ENCODE results near the gene KIF22. TPM values are rescaled to one million over a fixed set of nuclear protein-coding genes. Genes with fewer than 3 reads are reported as not detected.
A peak's percentile ranks its signal among the peaks of the same experiment; 100 is the strongest.

KIF22 gene
- total and polyA plus RNA-seq, 9 of the 15 experiments (the other 6 are each of a cell fraction or from before 2014, with no cell fraction given) = 8.7 to 232 (median 131) TPM

- TF ChIP-seq ZBTB34 (CRISPR knock-in tag; IDR thresholded peaks at IDR 0.05) = no peak
- 0 out of 2 replicates have a peak, but pooled peaks have one; percentile 12 for TF ChIP-seq ZNF316 (IDR thresholded peaks at IDR 0.05)
- TF ChIP-seq NFATC3 (IDR thresholded peaks at IDR 0.05) = no peak
- no peak for TF ChIP-seq EP300 (IDR thresholded peaks at IDR 0.05; ENCODE audit: low read length)
- TF ChIP-seq ARID1B (IDR thresholded peaks at IDR 0.05) = peak; percentile 50
- no peak for TF ChIP-seq SMAD2 (IDR thresholded peaks at IDR 0.05; ENCODE audit: low read depth, low read length)
- TF ChIP-seq, protein P1, sequence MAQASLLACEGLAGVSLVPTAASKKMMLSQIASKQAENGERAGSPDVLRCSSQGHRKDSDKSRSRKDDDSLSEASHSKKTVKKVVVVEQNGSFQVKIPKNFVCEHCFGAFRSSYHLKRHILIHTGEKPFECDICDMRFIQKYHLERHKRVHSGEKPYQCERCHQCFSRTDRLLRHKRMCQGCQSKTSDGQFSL (CRISPR knock-in tag; IDR thresholded peaks at IDR 0.05) = no peak
- TF ChIP-seq, protein P1 (tag; IDR thresholded peaks at IDR 0.05) = no peak
- no peak for TF ChIP-seq NFIC (IDR thresholded peaks at IDR 0.05)
- TF ChIP-seq KAT2B (IDR thresholded peaks at IDR 0.05; ENCODE audit: low read depth, low read length) = no peak
- no peak for TF ChIP-seq ZNF75A (CRISPR knock-in tag; IDR thresholded peaks at IDR 0.05)
- no peak for TF ChIP-seq GTF2A2 (tag; IDR thresholded peaks at IDR 0.05)
- TF ChIP-seq, protein P2, sequence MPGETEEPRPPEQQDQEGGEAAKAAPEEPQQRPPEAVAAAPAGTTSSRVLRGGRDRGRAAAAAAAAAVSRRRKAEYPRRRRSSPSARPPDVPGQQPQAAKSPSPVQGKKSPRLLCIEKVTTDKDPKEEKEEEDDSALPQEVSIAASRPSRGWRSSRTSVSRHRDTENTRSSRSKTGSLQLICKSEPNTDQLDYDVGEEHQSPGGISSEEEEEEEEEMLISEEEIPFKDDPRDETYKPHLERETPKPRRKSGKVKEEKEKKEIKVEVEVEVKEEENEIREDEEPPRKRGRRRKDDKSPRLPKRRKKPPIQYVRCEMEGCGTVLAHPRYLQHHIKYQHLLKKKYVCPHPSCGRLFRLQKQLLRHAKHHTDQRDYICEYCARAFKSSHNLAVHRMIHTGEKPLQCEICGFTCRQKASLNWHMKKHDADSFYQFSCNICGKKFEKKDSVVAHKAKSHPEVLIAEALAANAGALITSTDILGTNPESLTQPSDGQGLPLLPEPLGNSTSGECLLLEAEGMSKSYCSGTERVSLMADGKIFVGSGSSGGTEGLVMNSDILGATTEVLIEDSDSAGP (CRISPR knock-in tag; IDR thresholded peaks at IDR 0.05) = no peak
- TF ChIP-seq L3MBTL2 (IDR thresholded peaks at IDR 0.05) = no peak
- TF ChIP-seq PCBP2 (IDR thresholded peaks at IDR 0.05; ENCODE audit: low read depth, low read length, poor library complexity, severe bottlenecking) = no peak
- TF ChIP-seq TAF1 (IDR thresholded peaks at IDR 0.05; ENCODE audit: control insufficient read depth, extremely low read depth, insufficient read depth, low read length, severe bottlenecking) = no peak
- TF ChIP-seq CREB3L1 (IDR thresholded peaks at IDR 0.05; ENCODE audit: borderline replicate concordance, low read depth) = no peak
- no peak for TF ChIP-seq LCOR (CRISPR knock-in tag; IDR thresholded peaks at IDR 0.05)
- TF ChIP-seq PATZ1 (CRISPR knock-in tag; IDR thresholded peaks at IDR 0.05; ENCODE audit: borderline replicate concordance) = no peak
- TF ChIP-seq NR2C1 (IDR thresholded peaks at IDR 0.05) = no peak
- no peak for TF ChIP-seq NR2C1 (tag; IDR thresholded peaks at IDR 0.05)
These were observed 1.6 kb downstream of the KIF22 start (continued) for GRCh38 chr16:29791845-29792807.

Measured in K562 (cell line).